HCT116 (cell line): ENCODE results near the gene DPP10.

Experiments
- CTCF ChIP-seq, 3 experiments: fragments of 200-600 bp in 1 of 3; sonication (generic) in 1 of 3; IDR thresholded peaks in 2 of 3; conservative IDR thresholded peaks in 1 of 3; 2 replicates each; pipeline ENCODE4 v1.5.1; 2012 to 2017; ENCODE audit warnings: low read depth in 2 of 3, low read length in 2 of 3, antibody characterized with exemption in 1 of 3, borderline replicate concordance in 1 of 3, control low read depth in 1 of 3, mild to moderate bottlenecking in 1 of 3, mixed read lengths in 1 of 3, mixed run types in 1 of 3, moderate library complexity in 1 of 3; ENCODE audit not compliant: insufficient read depth in 1 of 3
- SIN3A ChIP-seq: IDR thresholded peaks from 2 replicates; pipeline ENCODE4 v1.6.1; 2012; ENCODE audit warnings: low read depth
- ZNF274 ChIP-seq: fragments of 200-500 bp; sonication (Bioruptor generic); IDR thresholded peaks from 2 replicates; pipeline ENCODE4 v1.6.1; 2014; ENCODE audit warnings: mild to moderate bottlenecking, low read depth, low read length, inconsistent platforms

GRCh38 chr2:114753145-114753544 is 310.7 kb downstream of the DPP10 start:
- TF ChIP-seq CTCF (IDR thresholded peaks at IDR 0.05 in 2 of 3, conservative IDR thresholded peaks at IDR 0.05 in 1 of 3; ENCODE audit: borderline replicate concordance in 1 of 3, insufficient read depth in 1 of 3, low read depth in 2 of 3, low read length in 2 of 3) (no peak), SIN3A (no peak), ZNF274 (no peak)
